GM19239 (cell line): ENCODE results near the gene TP53BP1.

ENCODE experiments used
- DNase-seq: peaks from one replicate; pipeline ENCODE4 v3.0.0; 2011; ENCODE audit warnings: low spot score; ENCODE audit not compliant: insufficient read length
- FAIRE-seq: peaks from 2 replicates; lab custom pipeline; 2011; peaks lifted over from hg19 to GRCh38; lab: Jason Lieb, UNC

The TP53BP1 gene

GRCh38 chr15:43519196-43519595 is 26.2 kb upstream of the TP53BP1 start:
- FAIRE-seq (no peak), DNase-seq (no peak)

GRCh38 chr15:43518197-43518761 is 25.3 kb upstream of the TP53BP1 start:
- no peak for DNase-seq
- no peak for FAIRE-seq

DNA sequence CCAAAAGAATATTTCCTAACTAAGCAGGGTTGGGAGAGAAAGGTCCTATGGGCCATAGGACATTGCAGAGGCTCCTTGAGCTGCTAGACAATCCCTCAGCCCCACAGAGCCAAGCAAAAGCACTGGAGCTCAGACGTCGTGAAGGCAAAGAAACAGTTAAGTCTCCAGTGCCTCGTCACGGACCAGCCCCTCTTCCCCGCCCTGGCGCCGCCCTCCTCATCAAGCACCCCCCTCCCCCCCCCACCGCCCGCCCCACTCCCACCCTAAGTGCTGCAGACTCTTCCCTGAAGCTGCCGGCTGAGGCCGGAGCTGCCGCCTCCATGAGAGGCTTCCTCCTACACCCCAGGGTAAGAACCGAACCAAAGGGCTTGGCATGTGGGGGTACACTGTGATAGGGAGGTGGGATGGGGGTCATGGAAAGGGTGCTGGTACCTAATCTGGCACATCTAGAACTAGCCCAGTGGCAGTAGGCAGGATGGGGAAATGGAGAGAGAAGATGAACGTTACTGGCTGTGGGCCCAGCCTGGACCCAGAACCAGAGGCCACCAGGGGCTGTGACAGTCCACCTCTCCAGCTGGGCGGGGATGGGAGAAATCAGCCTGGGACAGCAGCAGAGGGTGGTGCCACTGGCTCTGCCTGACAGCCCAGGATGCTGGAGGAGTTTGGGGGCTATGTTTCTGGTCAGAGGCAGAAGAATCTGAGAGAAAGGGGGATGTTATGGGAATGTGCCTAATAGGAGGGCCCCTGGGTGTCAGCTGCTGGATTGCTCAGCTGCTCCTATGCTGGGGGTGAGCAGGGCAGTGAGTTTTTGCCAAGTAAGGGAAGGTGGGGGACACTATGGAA is 24.6 kb upstream of the TP53BP1 start, which contains the start of gene MAP1A:
Gene MAP1A, plus strand, starts transcription at position 255 of the 843 bp plus-strand sequence. CDS start 3,866 bp downstream, outside the sequence.
- no peak for DNase-seq
- no peak for FAIRE-seq

DNA sequence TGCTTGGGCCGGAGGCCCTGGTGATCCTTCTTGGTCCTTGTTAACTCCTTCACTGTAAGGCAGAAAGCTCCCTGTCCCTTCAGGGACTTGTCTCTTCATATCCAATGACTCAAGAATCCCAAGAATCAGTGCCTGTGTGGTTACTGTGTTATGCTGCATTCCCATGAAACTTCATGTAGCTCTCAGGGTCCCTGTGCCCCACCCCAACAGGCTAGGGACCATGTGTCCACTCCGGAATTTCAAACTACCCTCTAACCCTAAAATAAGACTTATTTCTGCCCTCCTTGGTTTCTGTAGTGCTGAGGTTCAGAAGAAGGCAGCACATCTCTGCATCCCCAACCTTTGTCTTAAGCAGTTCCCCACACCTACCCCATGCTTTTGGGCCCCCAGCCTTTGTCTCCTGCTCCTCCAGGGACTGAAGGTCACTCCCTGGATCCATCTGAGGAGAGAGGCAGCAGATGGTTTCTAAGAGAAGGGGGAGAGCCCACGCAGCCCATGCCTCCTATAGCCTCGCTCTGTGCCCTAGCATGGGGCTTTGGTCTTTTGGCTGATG is 23.9 kb upstream of the TP53BP1 start:
- no peak for DNase-seq

GRCh38 chr15:43516185-43516584 is 23.2 kb upstream of the TP53BP1 start:
- FAIRE-seq (no peak), DNase-seq (no peak)

More for the DNA sequence above, 23.9 kb upstream of the TP53BP1 start:
- no peak for FAIRE-seq

- no peak for DNase-seq
- no peak for FAIRE-seq
Observed at GRCh38 chr15:43515741-43516140, 22.8 kb upstream of the TP53BP1 start.

- FAIRE-seq (peak; percentile 63), DNase-seq (no peak)
Observed at GRCh38 chr15:43514241-43515057, 21.5 kb upstream of the TP53BP1 start.

- no peak for DNase-seq
- FAIRE-seq = no peak
Observed at GRCh38 chr15:43513550-43513949, 20.6 kb upstream of the TP53BP1 start.

GRCh38 chr15:43511012-43511885 is 18.3 kb upstream of the TP53BP1 start:
- no peak for DNase-seq

GRCh38 chr15:43510200-43511011 is 17.4 kb upstream of the TP53BP1 start:
- FAIRE-seq (peak; percentile 94), DNase-seq (peak; percentile 96)

More at GRCh38 chr15:43511012-43511885, 18.3 kb upstream of the TP53BP1 start:
- FAIRE-seq = no peak

DNA sequence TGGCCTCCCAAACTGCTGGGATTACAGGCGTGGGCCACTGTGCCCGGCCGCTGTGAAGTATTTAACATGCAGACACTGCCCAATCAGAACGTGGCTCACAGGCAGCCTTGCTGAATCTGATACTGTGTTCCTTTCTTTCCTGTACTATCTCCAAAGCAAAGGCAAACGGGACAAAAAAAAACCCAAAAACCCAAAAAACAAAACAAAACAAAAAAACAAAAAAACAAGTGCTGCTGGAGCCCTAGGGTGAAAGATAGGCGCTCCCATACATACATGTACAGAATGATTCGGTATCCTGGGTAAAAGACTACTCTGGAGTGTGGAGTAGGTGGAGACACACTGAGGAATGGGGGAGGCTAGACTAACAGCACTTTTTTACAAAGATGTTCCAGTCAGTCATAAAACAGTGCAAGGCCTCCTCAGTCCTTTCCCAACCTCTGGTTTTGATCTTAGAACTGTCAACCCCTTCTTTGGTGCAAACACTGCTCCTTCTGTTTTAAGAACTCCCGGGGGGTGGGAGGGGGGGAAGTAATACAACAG is 16.8 kb upstream of the TP53BP1 start:
- peak; percentile 23 for FAIRE-seq
- DNase-seq = no peak

GRCh38 chr15:43508991-43509659 is 16.2 kb upstream of the TP53BP1 start:
- no peak for DNase-seq
- no peak for FAIRE-seq

DNA sequence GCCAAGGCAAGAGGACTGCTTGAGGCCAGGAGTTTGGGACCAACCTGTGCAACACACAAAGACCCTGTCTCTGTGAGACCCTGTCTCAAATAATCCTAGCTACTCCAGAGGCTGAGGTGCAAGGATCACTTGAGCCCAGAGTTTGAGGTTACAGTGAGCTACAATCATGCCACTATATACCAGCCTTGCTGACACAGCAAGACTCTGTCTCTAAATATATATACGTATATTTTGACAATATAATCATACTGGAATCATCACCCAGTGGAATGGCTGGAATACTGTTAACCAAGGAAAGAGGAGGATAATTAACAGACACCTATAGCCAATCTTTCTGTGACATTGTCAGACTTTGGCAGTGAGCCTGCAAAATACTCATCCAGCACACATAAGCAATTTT is 15.5 kb upstream of the TP53BP1 start:
- no peak for FAIRE-seq

DNA sequence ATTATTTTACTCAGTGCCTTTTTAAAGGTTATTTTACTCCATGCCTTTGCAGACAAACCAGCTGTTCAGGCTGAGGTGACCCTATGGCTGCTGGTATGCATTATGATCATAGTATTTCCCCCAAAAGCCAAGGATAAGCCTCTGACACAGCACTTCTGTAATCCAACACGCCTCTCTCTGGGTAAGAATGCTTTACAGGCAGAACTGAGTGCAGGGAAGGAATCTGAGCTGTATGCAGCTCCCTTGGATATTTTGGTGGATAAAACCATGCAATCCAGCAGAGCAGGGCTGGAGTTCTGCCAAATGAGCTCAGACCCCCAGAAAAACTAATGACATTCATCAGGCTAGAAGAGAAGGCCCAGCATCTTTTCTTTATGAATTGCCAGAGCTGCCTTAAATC is 12.8 kb upstream of the TP53BP1 start:
- DNase-seq (no peak), FAIRE-seq (no peak)

More for the DNA sequence above, 15.5 kb upstream of the TP53BP1 start:
- no peak for DNase-seq

GRCh38 chr15:43499635-43500034 is 6.7 kb upstream of the TP53BP1 start:
- FAIRE-seq (no peak), DNase-seq (no peak)

GRCh38 chr15:43498990-43499389 is 6.0 kb upstream of the TP53BP1 start:
- DNase-seq = no peak
- FAIRE-seq = no peak

GRCh38 chr15:43493703-43494472 is 932 bp upstream of the TP53BP1 start:
- no peak for DNase-seq
- FAIRE-seq = no peak
